NT2/D1 (cell line): ENCODE results near the gene WDR45B.

Experiments used
- YY1 ChIP-seq: IDR thresholded peaks from 2 replicates; pipeline ENCODE4 v1.6.1; 2011; ENCODE audit not compliant: insufficient read length, insufficient read depth
- ZNF274 ChIP-seq: IDR thresholded peaks from 2 replicates; pipeline ENCODE4 v1.6.1; 2011; ENCODE audit warnings: mild to moderate bottlenecking, low read depth, low read length

- TF ChIP-seq ZNF274: no peak
- no peak for TF ChIP-seq YY1
Observed at GRCh38 chr17:82631544-82631943, 16.7 kb downstream of the WDR45B start.
